ENCODE data around the gene IL27RA.

Gene IL27RA

DNA sequence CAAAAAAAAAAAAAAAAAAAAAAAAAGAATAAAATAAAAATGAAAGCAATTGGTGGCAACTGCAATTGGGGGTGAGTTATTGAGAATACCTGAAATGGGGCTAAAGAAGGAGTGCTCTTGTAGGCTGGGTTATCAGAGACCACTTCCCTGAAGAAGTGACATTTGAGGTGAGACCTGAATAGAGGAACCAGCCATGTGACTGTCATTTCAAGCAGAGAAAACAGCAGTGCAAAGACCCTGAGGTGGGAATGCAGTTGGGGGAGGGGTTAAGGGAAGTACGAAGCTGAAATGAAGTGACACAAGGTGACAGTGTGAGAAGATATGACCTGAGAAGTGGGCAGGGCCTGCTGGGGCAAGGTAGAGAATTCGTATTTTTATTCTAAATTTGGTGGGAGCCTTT, 34.6 kb downstream of the IL27RA start:
- in situ Hi-C loops (cut with MboI; ENCODE audit: low sequenced_read_pairs, unreplicated experiment): loop anchor here (25.0 kb wide), 1 partner anchor 454 kb away; no protein-coding TSS in a partner anchor
- no peak for DNase-seq (ENCODE audit: low spot score)

DNA sequence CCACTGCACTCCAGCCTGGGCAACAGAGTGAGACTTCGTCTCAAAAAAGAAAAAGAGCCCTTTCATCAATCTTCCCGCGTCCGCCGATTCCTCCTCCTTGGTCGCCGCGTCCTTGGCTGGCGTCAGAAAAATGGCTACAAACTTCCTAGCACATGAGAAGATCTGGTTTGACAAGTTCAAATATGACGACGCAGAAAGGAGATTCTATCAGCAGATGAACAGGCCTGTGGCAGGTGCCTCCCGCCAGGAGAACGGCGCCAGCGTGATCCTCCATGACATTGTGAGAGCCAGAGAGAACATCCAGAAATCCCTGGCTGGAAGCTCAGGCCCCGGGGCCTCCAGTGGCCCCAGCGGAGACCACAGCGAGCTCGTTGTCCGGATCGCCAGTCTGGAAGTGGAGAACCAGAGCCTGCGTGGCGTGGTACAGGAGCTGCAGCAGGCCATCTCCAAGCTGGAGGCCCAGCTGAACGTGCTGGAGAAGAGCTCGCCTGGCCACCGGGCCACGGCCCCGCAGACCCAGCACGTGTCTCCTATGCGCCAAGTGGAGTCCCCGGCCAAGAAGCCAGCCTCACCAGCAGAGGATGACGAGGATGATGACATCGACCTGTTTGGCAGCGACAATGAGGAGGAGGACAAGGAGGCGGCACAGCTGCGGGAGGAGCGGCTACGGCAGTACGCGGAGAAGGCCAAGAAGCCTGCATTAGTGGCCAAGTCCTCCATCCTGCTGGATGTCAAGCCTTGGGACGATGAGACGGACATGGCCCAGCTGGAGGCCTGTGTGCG, 38.9 kb downstream of the IL27RA start:
- TF ChIP-seq, protein P1, sequence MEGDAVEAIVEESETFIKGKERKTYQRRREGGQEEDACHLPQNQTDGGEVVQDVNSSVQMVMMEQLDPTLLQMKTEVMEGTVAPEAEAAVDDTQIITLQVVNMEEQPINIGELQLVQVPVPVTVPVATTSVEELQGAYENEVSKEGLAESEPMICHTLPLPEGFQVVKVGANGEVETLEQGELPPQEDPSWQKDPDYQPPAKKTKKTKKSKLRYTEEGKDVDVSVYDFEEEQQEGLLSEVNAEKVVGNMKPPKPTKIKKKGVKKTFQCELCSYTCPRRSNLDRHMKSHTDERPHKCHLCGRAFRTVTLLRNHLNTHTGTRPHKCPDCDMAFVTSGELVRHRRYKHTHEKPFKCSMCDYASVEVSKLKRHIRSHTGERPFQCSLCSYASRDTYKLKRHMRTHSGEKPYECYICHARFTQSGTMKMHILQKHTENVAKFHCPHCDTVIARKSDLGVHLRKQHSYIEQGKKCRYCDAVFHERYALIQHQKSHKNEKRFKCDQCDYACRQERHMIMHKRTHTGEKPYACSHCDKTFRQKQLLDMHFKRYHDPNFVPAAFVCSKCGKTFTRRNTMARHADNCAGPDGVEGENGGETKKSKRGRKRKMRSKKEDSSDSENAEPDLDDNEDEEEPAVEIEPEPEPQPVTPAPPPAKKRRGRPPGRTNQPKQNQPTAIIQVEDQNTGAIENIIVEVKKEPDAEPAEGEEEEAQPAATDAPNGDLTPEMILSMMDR (IDR thresholded peaks at IDR 0.05; ENCODE audit: borderline replicate concordance, control extremely low read depth, extremely low read depth, insufficient read depth, missing control alignments): no peak
- DNase-seq (ENCODE audit: low spot score): no peak
- in situ Hi-C loops (cut with MboI; ENCODE audit: low sequenced_read_pairs, unreplicated experiment): loop anchor here (5.0 to 25.0 kb wide), 2 partner anchors 188 to 458 kb away; no protein-coding TSS in a partner anchor

More for the DNA sequence above, 34.6 kb downstream of the IL27RA start:
- TF ChIP-seq, protein P1 (IDR thresholded peaks at IDR 0.05; ENCODE audit: borderline replicate concordance, control extremely low read depth, extremely low read depth, insufficient read depth, missing control alignments): no peak

DNA sequence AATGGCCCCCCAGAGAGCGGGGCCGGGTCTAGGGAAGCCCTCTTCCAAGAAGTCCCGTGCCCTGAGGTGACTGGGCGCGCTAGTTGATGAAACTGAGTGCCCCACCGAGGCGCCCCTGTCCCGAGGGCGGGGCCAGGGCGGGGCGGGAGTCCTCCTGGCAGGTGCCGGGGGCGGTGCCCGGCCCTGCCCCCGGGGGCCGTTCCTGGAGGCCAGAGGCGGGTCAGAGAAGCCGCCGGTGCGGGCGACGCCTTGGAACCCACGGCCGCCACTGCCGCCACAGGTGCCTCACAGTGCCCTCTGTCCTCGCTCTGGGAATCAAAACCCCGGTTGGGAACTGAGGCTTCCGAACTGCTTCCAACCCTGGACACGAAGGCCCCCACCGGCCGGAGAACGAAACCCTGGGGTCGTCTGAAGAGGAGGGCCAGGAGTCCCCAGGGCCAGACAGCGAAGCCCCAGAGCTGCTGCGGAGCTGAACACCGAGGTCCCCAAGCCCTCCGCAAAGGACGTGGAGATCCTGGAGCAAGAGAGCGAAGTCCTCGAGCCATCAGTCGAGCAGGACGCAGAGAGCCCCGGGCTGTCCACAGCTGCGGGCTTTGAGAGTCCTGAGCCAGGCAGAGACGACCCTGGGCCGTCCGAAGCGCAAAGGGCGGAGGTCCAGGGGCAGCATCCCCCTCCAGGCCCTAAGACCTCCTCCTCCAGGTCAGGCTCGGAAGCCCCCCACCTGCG, 41.1 kb downstream of the IL27RA start, which contains the start of gene MISP3:
Gene MISP3 (plus strand): TSS at position 252 of the 726 bp plus-strand sequence. CDS start 524 bp downstream, outside the sequence.
- DNase-seq (ENCODE audit: low spot score): peak; percentile 70
- in situ Hi-C loops (cut with MboI; ENCODE audit: low sequenced_read_pairs, unreplicated experiment): loop anchor here (5.0 to 25.0 kb wide), 2 partner anchors 190 to 460 kb away; no protein-coding TSS in a partner anchor
- TF ChIP-seq, protein P1 (IDR thresholded peaks at IDR 0.05; ENCODE audit: borderline replicate concordance, control extremely low read depth, extremely low read depth, insufficient read depth, missing control alignments): no peak

DNA sequence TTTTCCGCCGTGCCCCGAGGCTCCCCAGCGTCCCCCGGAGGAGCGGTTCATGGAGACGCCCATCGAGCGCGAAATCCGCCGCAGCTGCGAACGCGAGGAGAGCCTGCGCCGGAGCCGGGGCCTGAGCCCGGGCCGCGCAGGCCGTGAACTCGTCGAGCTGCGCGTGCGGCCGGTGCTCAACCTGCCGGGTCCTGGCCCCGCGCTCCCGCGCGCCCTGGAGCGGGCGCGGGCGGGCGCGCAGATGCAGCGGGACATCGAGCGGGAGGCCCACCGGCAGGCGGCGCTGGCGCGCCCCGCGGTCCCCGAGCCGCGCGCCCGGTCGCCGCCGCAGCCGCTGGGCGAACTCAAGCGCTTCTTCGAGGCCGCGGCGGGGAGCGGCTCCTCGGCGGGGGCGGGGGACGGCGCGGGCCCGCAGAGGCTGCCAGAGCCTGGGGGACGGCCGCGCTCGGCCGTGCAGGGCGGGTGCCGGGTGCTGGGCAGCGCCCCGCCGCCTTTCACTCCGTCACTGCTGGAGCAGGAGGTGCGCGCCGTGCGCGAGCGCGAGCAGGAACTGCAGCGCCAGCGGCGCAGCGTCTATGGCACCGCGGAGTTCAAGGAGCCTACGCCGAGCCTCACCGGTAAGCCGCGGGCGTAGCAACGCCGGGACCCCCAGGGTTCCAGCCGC, 41.8 kb downstream of the IL27RA start:
- in situ Hi-C loops (cut with MboI; ENCODE audit: low sequenced_read_pairs, unreplicated experiment): loop anchor here (5.0 to 25.0 kb wide), 2 partner anchors 191 to 461 kb away; no protein-coding TSS in a partner anchor
- TF ChIP-seq, protein P1 (IDR thresholded peaks at IDR 0.05; ENCODE audit: borderline replicate concordance, control extremely low read depth, extremely low read depth, insufficient read depth, missing control alignments): peak; percentile 93
- peak; percentile 86 for DNase-seq (ENCODE audit: low spot score)

DNA sequence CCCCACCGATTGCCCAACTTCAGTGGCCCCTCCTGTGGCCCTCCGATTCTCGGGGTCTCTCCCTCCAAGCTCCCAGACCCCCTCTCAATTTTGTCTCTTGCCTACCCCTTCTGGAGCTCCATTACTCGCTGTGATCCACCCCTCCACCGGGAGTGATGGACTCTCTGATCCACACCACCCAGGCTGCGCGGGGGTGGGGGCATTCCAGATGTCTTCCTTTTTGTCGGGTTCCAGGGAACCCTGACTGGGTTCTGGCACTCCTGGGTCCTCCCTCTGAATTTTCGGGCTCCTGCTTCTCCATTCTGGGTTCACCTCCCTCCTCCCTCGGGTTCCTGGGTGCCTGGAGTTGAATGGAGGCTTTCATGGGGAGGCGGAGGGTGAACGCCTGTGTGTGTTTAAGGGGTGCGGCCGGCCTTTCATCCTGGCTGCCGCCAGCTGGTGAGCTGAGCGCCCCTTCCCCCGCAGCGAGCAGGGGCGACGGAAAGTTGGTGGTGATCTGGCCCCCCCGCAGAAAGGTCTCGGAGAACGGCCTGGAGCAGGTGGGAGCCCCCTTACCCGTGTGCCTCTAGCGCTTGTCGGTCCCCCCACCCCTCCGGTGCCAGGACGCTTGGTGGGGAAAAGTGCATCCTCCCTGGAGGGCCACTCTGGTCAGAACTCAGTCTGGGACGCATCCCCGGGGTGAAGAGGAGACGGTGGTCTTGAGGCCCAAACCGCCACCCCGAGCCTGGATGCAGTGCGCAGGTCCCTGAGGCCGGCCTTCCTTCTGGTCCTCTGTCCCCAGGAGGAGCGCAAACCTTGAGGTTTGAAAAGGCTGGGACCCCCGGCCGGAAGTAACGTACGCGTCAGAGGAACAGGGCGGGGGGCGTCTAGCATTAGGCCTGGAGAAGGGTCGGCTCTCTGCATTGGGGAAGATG, 42.6 kb downstream of the IL27RA start:
- TF ChIP-seq, protein P1 (IDR thresholded peaks at IDR 0.05; ENCODE audit: borderline replicate concordance, control extremely low read depth, extremely low read depth, insufficient read depth, missing control alignments): no peak
- no peak for DNase-seq (ENCODE audit: low spot score)
- in situ Hi-C loops (cut with MboI; ENCODE audit: low sequenced_read_pairs, unreplicated experiment): loop anchor here (5.0 to 25.0 kb wide), 2 partner anchors 192 to 462 kb away; no protein-coding TSS in a partner anchor

Data from GM13976 (cell line).